GM18511 (cell line): Measurements from ENCODE around the gene PIK3R6.
"Not testable (repeated sequence)": the region's sequence is repeated elsewhere in the genome, so short reads cannot be mapped to it uniquely, and the experiment has no call there.

Source experiments
- ATAC-seq: cut with Tn5 transposase; IDR thresholded peaks from one replicate; pipeline ENCODE4 v1.9.1; 2021; ENCODE audit warnings: mild to moderate bottlenecking, moderate library complexity; ENCODE audit not compliant: unreplicated experiment

Gene PIK3R6

GRCh38 chr17:8894673-8895578, 27.5 kb upstream of the PIK3R6 start:
- ATAC-seq = peak; percentile 44

- ATAC-seq = no peak
Observed at GRCh38 chr17:8894202-8894671, 26.8 kb upstream of the PIK3R6 start.

DNA sequence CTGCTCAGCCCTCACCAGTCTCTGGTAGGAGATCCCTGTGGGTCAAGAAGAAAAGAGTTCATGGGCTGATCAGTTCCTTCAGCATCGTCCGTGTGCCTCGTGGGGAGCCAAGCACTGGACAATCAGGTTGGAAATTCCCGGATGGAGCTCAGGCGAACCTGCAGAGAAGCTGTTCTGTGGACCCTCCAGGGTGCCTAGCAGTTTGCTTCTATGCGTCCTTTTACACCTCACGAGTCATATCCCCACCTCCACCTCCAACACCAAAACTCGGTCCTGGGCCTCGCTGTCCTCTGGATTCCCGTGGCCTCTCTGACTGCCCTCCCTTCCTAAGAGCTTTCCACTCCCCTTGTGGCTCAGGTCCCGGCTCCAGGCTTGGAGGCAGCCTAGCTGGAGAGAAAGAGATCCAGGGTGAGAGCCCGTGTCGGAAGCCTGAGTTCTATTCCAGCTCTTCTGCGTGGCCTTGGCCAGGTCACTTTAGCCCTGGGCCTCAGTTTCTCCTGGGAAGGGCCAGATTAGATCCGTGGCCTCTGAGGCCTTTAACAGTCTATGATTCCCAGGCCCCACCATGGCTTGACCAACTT, 26.2 kb upstream of the PIK3R6 start:
- ATAC-seq = no peak

- ATAC-seq = no peak
Observed at GRCh38 chr17:8893059-8893458, 25.6 kb upstream of the PIK3R6 start.

GRCh38 chr17:8892338-8892690, 24.8 kb upstream of the PIK3R6 start:
- ATAC-seq = no peak

GRCh38 chr17:8890671-8891070, 23.2 kb upstream of the PIK3R6 start:
- ATAC-seq = no peak

GRCh38 chr17:8889458-8890210, 22.2 kb upstream of the PIK3R6 start:
- ATAC-seq = no peak

GRCh38 chr17:8888704-8889302, 21.3 kb upstream of the PIK3R6 start:
- ATAC-seq = no peak

- no peak for ATAC-seq
Observed at GRCh38 chr17:8887834-8888703, 20.6 kb upstream of the PIK3R6 start.

DNA sequence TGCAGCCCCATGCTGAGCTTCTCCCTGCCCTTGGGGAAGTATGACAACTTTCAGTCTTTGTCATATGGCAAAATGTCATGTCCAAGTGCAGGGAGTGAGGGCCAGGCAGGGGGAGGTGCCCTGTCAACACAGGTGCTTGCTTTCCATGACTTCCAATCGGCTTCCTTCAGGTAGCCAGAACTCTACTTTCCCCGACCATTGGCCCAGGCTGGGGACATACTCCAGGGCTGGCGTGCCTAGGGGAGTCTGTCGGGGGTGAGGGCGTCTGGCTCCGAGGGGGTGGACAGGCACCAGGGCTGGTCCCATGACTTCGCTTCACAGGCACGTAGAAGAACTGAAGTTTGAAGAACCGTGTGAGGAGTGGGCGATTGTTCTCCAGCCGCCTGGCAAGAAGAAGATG, 19.8 kb upstream of the PIK3R6 start:
- ATAC-seq = no peak

DNA sequence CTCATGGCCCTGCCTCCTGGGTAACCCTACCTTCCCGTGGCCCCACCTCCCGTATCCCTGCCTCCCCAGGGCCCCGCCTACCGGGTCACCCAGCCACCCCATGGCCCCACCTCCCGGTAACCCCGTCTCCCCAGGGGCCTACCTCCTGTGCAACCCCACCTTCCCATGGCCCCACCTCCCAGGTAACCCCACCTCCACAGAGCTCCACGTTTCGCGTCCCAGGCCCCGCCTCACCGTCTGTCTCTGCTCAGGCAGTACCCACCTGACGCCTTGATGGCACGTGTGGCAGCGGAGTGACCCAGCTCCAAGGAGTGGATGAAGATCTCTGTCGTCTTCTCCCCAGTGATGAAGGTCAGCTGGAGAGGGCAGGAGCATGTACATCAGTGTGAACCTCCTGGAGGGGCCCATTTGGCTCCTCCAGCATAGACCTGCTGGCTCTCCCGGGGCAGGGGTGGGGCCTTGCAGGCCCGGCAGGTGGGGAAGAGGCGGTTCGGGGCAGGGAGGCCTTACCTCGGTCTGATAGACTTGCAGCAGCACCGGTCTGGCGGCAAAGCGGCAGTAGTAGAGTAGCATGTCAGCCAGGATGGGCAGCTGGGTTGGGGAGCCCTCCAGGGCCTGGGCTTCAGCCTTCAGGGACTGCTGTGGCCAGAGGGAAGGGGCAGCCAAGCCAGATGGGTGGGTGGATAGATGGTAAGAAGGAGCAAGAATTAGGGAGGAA, 18.7 kb upstream of the PIK3R6 start:
- ATAC-seq = no peak

DNA sequence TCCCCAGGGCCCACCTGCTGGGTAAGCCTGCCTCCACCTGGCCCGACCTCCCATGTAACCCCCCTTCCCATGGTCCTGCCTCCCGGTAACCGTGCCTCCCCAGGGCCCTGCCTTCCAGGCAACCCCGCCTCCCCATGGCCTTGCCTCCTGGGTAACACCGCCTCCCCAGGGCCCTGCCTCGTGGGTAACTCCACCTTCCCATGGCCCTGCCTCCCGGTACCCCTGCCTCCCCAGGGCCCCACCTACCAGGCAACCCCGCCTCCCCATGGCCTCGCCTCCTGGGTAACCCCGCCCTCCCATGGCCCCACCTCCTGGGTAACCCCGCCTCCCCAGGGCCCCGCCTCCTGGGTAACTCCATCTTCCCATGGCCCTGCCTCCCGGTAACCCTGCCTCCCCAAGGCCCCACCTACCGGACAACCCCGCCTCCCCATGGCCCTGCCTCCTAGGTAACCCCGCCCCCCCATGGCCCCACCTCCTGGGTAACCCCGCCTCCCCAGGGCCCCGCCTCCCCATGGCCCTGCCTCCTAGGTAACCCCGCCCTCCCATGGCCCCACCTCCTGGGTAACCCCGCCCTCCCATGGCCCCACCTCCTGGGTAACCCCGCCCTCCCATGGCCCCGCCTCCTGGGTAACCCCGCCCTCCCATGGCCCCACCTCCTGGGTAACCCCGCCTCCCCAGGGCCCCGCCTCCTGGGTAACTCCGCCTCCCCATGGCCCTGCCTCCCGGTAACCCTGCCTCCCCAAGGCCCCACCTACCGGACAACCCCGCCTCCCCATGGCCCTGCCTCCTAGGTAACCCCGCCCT, 17.9 kb upstream of the PIK3R6 start:
- ATAC-seq = not testable (repeated sequence)

- ATAC-seq = no peak
Observed at GRCh38 chr17:8884336-8884990, 17.0 kb upstream of the PIK3R6 start.

GRCh38 chr17:8883353-8883752, 15.9 kb upstream of the PIK3R6 start:
- ATAC-seq = no peak

- ATAC-seq = no peak
Observed at GRCh38 chr17:8881606-8882005, 14.1 kb upstream of the PIK3R6 start.

- no peak for ATAC-seq
Observed at GRCh38 chr17:8880466-8880865, 13.0 kb upstream of the PIK3R6 start.

DNA sequence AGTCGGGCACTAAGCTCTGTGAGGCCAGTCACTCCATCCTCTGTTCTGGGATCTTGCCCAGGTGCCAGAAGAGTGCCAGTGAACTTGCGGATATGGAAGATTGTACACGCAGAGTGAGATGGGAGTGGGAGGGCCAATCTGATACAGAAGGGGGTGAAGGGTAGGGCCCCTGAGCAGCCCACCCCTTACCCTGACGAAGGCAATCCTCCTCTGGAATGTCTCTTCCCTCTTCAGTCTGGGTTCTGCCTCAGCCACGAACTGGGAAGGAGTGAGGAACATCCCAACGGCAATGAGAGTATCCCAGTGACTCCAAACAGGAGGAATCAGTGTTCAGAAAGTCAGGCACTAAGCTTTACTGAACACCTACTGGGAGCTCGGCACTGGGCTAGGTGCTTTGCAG, 11.9 kb upstream of the PIK3R6 start:
- no peak for ATAC-seq

DNA sequence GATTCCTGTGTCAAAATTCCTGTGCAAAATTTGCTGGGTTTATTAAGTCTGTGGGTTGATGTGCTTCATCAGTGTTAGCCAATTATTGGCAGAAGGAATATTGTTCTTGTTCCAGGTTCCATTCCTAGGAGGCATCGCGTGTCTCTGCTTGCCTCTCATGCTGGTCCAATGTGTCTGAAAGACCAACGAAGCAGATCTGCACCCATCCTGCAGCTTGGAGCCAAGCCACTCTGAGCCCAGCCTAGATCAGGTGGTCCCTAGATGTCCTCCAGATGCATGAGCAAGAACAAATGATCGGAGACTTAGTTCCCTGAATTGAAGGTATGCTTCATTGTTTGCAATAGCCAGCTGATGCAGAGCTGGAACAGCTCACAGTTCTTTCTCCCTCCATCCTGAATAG, 10.5 kb upstream of the PIK3R6 start:
- no peak for ATAC-seq
